CD14-positive monocyte (primary cell): Measurements from ENCODE around the gene OTOG. TPM values are rescaled to one million over a fixed set of nuclear protein-coding genes. Genes with fewer than 3 reads are reported as not detected.

Experiments used
- DNase-seq, 3 donors: peaks; one replicate each; pipeline ENCODE4 v3.0.0-alpha.2; 2011 to 2022
- H2AFZ ChIP-seq: 2 replicates; pipeline ENCODE4 v1.6.0; 2012; ENCODE audit warnings: mild to moderate bottlenecking, low read depth, low read length, inconsistent platforms; ENCODE audit not compliant: insufficient read depth, poor library complexity, severe bottlenecking
- H3K27ac ChIP-seq, 2 donors: 1 replicate in 1 of 2; 2 replicates in 1 of 2; pipeline ENCODE4 v1.5.1; 2012 to 2013; ENCODE audit warnings: low read length in 2 of 2, control low read depth in 1 of 2, inconsistent platforms in 1 of 2, low read depth in 1 of 2, mild to moderate bottlenecking in 1 of 2
- H3K27me3 ChIP-seq, 2 donors: one replicate each; pipeline versions ENCODE4 v1.6.0 to v1.6.1; 2011 to 2013; ENCODE audit warnings: low read length in 2 of 2; ENCODE audit not compliant: control insufficient read depth in 2 of 2, insufficient read depth in 2 of 2
- H3K36me3 ChIP-seq, 2 donors: replicated peaks in 1 of 2; 1 replicate in 1 of 2; 2 replicates in 1 of 2; pipeline versions ENCODE4 v1.5.1 to v1.6.1; 2012 to 2013; ENCODE audit warnings: low read length in 2 of 2, control low read depth in 1 of 2, inconsistent platforms in 1 of 2, mild to moderate bottlenecking in 1 of 2; ENCODE audit not compliant: insufficient read depth in 2 of 2, control insufficient read depth in 1 of 2
- H3K4me1 ChIP-seq, 2 donors: 1 replicate in 1 of 2; 2 replicates in 1 of 2; pipeline versions ENCODE4 v1.5.1 to v1.6.1; 2012 to 2013; ENCODE audit warnings: low read length in 2 of 2, control low read depth in 1 of 2, inconsistent platforms in 1 of 2, mild to moderate bottlenecking in 1 of 2, moderate library complexity in 1 of 2; ENCODE audit not compliant: insufficient read depth in 2 of 2, control insufficient read depth in 1 of 2
- H3K4me2 ChIP-seq: replicated peaks from 2 replicates; pipeline ENCODE3; 2012; ENCODE audit warnings: low read length, moderate library complexity, mild to moderate bottlenecking; ENCODE audit not compliant: poor library complexity, severe bottlenecking; ENCODE audit errors: extremely low read depth
- H3K4me3 ChIP-seq, 3 experiments: fragments of 200-600 bp in 1 of 3; sonication (generic) in 1 of 3; replicated peaks in 1 of 3; 1 replicate in 2 of 3; 2 replicates in 1 of 3; pipeline ENCODE4 v1.5.1; 2011 to 2013; ENCODE audit warnings: low read length in 3 of 3, mild to moderate bottlenecking in 3 of 3, control low read depth in 2 of 3, low read depth in 2 of 3, inconsistent platforms in 1 of 3, moderate library complexity in 1 of 3
- H3K79me2 ChIP-seq: 2 replicates; pipeline ENCODE4 v1.6.0; 2012; ENCODE audit warnings: mild to moderate bottlenecking, control low read depth, inconsistent platforms, low read length, moderate library complexity; ENCODE audit not compliant: insufficient read depth
- H3K9ac ChIP-seq: 2 replicates; pipeline ENCODE4 v1.6.0; 2017; ENCODE audit warnings: low read length, mild to moderate bottlenecking; ENCODE audit not compliant: insufficient read depth, poor library complexity, severe bottlenecking
- H3K9me3 ChIP-seq, 2 donors: replicated peaks in 1 of 2; 1 replicate in 1 of 2; 2 replicates in 1 of 2; pipeline versions ENCODE4 v1.5.1 to v1.6.1; 2012 to 2013; ENCODE audit warnings: low read length in 2 of 2, control low read depth in 1 of 2; ENCODE audit not compliant: control insufficient read depth in 1 of 2, insufficient read depth in 1 of 2
- H4K20me1 ChIP-seq: 2 replicates; pipeline ENCODE4 v1.6.0; 2012; ENCODE audit warnings: mild to moderate bottlenecking, low read length, control low read depth, moderate library complexity; ENCODE audit not compliant: insufficient read depth
- H3K27ac Mint-ChIP-seq, 7 donors: one replicate each; pipeline ENCODE4 v1.8.0; 2020; ENCODE audit warnings: mild to moderate bottlenecking in 7 of 7, mixed read lengths in 7 of 7, moderate library complexity in 6 of 7, inconsistent platforms in 2 of 7
- H3K27me3 Mint-ChIP-seq, 3 donors: one replicate each; pipeline ENCODE4 v1.8.0; 2021 to 2022; ENCODE audit warnings: low read depth in 3 of 3, mild to moderate bottlenecking in 3 of 3, mixed read lengths in 3 of 3, moderate library complexity in 3 of 3, inconsistent platforms in 1 of 3
- H3K36me3 Mint-ChIP-seq, 2 donors: one replicate each; pipeline ENCODE4 v1.8.0; 2020; ENCODE audit warnings: mixed read lengths in 2 of 2, inconsistent platforms in 1 of 2, mild to moderate bottlenecking in 1 of 2
- H3K4me1 Mint-ChIP-seq: one replicate; pipeline ENCODE4 v1.8.0; 2020; ENCODE audit warnings: mild to moderate bottlenecking, mixed read lengths
- H3K4me3 Mint-ChIP-seq, 2 donors: one replicate each; pipeline ENCODE4 v1.8.0; 2020; ENCODE audit warnings: mild to moderate bottlenecking in 2 of 2, mixed read lengths in 2 of 2, moderate library complexity in 1 of 2
- H3K9me3 Mint-ChIP-seq, 7 donors: one replicate each; pipeline ENCODE4 v1.8.0; 2020 to 2022; ENCODE audit warnings: mixed read lengths in 7 of 7, mild to moderate bottlenecking in 6 of 7, moderate library complexity in 6 of 7, inconsistent platforms in 2 of 7
- WGBS: methylation state at CpG from one replicate; pipeline ENCODE4 v1.1.5; 2013; ENCODE audit warnings: missing lambda C conversion rate; ENCODE audit not compliant: insufficient coverage; 5-methylcytosine and 5-hydroxymethylcytosine counted together
- intact Hi-C, 2 donors: fragments of 100-400 bp; cut with micrococcal nuclease; formaldehyde crosslinking; loops; one replicate each; pipeline versions ENCODE4 v1.15.0 to v1.15.1; 2023
- polyA plus RNA-seq, 3 donors: library from polyadenylated mRNA; depleted of rRNA in 1 of 3; unstranded in 2 of 3; stranded (reverse) in 1 of 3; fragments of 300-500 nt in 2 of 3; fragments of >200 nt in 1 of 3; fragmentation: Illumina TruSeq in 2 of 3; gene quantifications; 1 replicate in 2 of 3; 2 replicates in 1 of 3; pipeline ENCODE4 v1.2.3, GENCODE V29; 2012 to 2021
- TF ChIP-seq, protein P1 (sequence below): fragments of 200-600 bp; IDR thresholded peaks from one replicate; pipeline ENCODE4 v1.8.0; 2022; ENCODE audit warnings: antibody characterized with exemption, mild to moderate bottlenecking

Gene OTOG
- polyA plus RNA-seq, 3 donors, result not detected

DNA sequence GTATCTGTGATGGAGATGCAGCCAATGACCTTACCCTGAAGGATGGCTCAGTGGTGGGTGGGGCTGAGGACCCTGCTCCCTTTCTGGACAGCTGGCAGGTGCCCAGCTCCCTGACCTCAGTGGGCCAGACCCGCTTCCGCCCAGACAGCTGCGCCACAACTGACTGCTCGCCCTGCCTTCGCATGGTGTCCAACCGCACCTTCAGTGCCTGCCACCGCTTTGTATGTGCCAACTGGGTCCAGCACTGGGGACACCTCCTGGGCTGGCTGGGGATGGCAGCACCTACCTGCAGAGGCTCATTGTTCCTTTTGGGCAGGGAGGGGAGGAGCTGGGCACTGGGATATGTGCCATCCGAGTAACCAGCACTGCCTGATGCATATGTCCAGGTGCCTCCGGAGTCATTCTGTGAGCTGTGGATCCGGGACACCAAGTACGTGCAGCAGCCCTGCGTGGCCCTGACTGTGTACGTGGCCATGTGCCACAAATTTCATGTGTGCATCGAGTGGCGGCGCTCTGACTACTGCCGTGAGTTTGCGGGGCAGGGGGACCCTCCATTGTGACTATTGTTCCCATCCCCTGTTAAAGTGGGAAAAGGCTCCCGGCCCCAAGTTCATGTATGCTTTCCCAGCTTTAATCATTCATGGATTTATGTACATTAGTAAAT is 84.8 kb downstream of the OTOG start:
- no peak overlapping the region for H3K4me3 Mint-ChIP-seq
- Histone ChIP-seq H3K4me2 (no peak overlapping the region), H3K4me1 (no peaks in the 10 kb centered on the region), H3K9me3 (no peaks in the 10 kb centered on the region), H3K79me2 (no peaks in the 10 kb centered on the region), H3K9ac (no peak overlapping the region), H3K36me3 (no peaks in the 10 kb centered on the region), H3K27ac (no peak overlapping the region), H4K20me1 (no peaks in the 10 kb centered on the region), H2AFZ (no peak overlapping the region), H3K4me3 (no peak overlapping the region), H3K27me3 (peaks cover 0 to 2% of the 10 kb centered on the region in 2 donors)
- H3K36me3 Mint-ChIP-seq, result no peaks in the 10 kb centered on the region
- H3K9me3 Mint-ChIP-seq, result no peaks in the 10 kb centered on the region
- WGBS, result 95% methylated on average over 18 of the region's 19 CpGs
- no peaks in the 10 kb centered on the region for H3K4me1 Mint-ChIP-seq
- no peak for DNase-seq
- H3K27ac Mint-ChIP-seq, result no peak overlapping the region
- intact Hi-C loops, result no loop called here
- TF ChIP-seq, protein P1, sequence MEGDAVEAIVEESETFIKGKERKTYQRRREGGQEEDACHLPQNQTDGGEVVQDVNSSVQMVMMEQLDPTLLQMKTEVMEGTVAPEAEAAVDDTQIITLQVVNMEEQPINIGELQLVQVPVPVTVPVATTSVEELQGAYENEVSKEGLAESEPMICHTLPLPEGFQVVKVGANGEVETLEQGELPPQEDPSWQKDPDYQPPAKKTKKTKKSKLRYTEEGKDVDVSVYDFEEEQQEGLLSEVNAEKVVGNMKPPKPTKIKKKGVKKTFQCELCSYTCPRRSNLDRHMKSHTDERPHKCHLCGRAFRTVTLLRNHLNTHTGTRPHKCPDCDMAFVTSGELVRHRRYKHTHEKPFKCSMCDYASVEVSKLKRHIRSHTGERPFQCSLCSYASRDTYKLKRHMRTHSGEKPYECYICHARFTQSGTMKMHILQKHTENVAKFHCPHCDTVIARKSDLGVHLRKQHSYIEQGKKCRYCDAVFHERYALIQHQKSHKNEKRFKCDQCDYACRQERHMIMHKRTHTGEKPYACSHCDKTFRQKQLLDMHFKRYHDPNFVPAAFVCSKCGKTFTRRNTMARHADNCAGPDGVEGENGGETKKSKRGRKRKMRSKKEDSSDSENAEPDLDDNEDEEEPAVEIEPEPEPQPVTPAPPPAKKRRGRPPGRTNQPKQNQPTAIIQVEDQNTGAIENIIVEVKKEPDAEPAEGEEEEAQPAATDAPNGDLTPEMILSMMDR, result no peak
- H3K27me3 Mint-ChIP-seq, result peaks cover 0 to 9% (median 8%) of the 10 kb centered on the region in 3 donors

DNA sequence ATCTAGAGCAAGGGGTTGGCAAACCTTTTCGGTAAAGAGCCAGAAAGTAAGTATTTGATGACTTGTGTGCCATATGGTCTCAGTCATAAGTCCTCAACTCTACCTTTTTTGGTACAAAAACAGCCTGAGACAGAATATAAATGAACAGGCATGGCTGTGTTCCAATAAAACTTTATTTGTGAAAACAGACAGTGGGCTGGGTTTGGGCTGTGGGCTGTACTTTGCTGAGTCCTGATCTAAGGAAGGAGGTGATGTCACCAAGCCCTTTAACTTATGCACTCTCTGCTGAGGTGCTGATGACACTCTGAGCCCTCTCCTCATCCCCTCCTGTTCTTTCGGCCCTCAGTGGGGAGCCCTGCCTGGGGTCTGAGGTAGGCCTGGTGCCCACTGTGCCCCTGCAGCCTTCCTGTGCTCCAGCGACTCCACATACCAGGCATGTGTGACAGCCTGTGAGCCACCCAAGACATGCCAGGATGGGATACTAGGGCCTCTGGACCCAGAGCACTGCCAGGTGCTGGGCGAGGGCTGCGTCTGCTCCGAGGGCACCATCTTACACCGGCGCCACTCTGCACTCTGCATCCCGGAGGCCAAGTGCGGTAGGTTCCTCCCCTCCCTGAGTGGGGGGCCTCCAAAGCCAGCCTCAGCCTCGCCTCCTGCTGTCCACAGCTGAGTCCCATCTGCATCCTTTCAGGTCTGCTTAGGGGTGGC is 86.4 kb downstream of the OTOG start:
- peaks cover 0 to 2% (median 0%) of the 10 kb centered on the region in 3 donors for H3K27me3 Mint-ChIP-seq
- H4K20me1 ChIP-seq, result no peaks in the 10 kb centered on the region
- peaks cover 0 to 2% of the 10 kb centered on the region in 2 donors for H3K27me3 ChIP-seq
- no peaks in the 10 kb centered on the region for H3K4me1 ChIP-seq
- no peak overlapping the region for H3K4me3 Mint-ChIP-seq
- H3K27ac Mint-ChIP-seq, result no peak overlapping the region
- H3K9me3 Mint-ChIP-seq, result no peaks in the 10 kb centered on the region
- no peaks in the 10 kb centered on the region for H3K36me3 Mint-ChIP-seq
- intact Hi-C loops, result no loop called here
- H3K27ac ChIP-seq, result no peak overlapping the region
- H3K4me2 ChIP-seq, result no peak overlapping the region
- WGBS, result 93% methylated on average over 9 of the region's 11 CpGs
- TF ChIP-seq, protein P1, result no peak
- no peak overlapping the region for H3K9ac ChIP-seq
- no peak overlapping the region for H2AFZ ChIP-seq
- H3K79me2 ChIP-seq, result no peaks in the 10 kb centered on the region
- no peak overlapping the region for H3K4me3 ChIP-seq
- H3K4me1 Mint-ChIP-seq, result no peaks in the 10 kb centered on the region
- H3K36me3 ChIP-seq, result no peaks in the 10 kb centered on the region
- H3K9me3 ChIP-seq, result no peaks in the 10 kb centered on the region
- DNase-seq, result no peak
